Endodermal cell (in vitro differentiated cells): ENCODE data around the gene RNF130. TPM values are rescaled to one million over a fixed set of nuclear protein-coding genes. Genes with fewer than 3 reads are reported as not detected.
A peak's percentile ranks its signal among the peaks of the same experiment; 100 is the strongest.

Experiments
- DNase-seq: peaks from one replicate; pipeline ENCODE4 v3.0.0-alpha.2; 2017
- H3K27ac ChIP-seq: 2 replicates; pipeline ENCODE4 v1.5.1; 2013; ENCODE audit warnings: mild to moderate bottlenecking, low read depth, low read length, moderate library complexity
- H3K27me3 ChIP-seq: 2 replicates; pipeline ENCODE4 v1.6.1; 2013; ENCODE audit warnings: mild to moderate bottlenecking, low read length, moderate library complexity; ENCODE audit not compliant: insufficient read depth, control insufficient read depth, poor library complexity, severe bottlenecking
- H3K36me3 ChIP-seq: 2 replicates; pipeline ENCODE4 v1.7.0; 2013; ENCODE audit warnings: mild to moderate bottlenecking, low read length, moderate library complexity; ENCODE audit not compliant: control insufficient read depth, insufficient read depth
- H3K4me1 ChIP-seq: one replicate; pipeline ENCODE4 v1.7.0; 2013; ENCODE audit warnings: low read length; ENCODE audit not compliant: control insufficient read depth, insufficient read depth
- H3K4me3 ChIP-seq: 2 replicates; pipeline ENCODE4 v1.5.1; 2013; ENCODE audit warnings: mild to moderate bottlenecking, low read length, moderate library complexity
- H3K9ac ChIP-seq: 2 replicates; pipeline ENCODE4 v1.6.1; 2013; ENCODE audit warnings: mild to moderate bottlenecking, low read length, moderate library complexity; ENCODE audit not compliant: poor library complexity, severe bottlenecking; ENCODE audit errors: extremely low read depth
- H3K9me3 ChIP-seq: 2 replicates; pipeline ENCODE4 v1.6.1; 2013; ENCODE audit warnings: mild to moderate bottlenecking, low read length, moderate library complexity; ENCODE audit not compliant: control insufficient read depth
- H3K27ac Mint-ChIP-seq: 2 replicates; pipeline ENCODE4 v1.8.0; 2020; ENCODE audit warnings: mixed read lengths
- H3K27me3 Mint-ChIP-seq: 2 replicates; pipeline ENCODE4 v1.8.0; 2021; ENCODE audit warnings: mild to moderate bottlenecking, mixed read lengths; ENCODE audit not compliant: insufficient read depth
- H3K36me3 Mint-ChIP-seq: 2 replicates; pipeline ENCODE4 v1.8.0; 2020; ENCODE audit warnings: low read depth, mixed read lengths
- H3K4me1 Mint-ChIP-seq: 2 replicates; pipeline ENCODE4 v1.8.0; 2020; ENCODE audit warnings: mixed read lengths
- H3K4me3 Mint-ChIP-seq: 2 replicates; pipeline ENCODE4 v1.8.0; 2020; ENCODE audit warnings: mild to moderate bottlenecking, moderate library complexity, mixed read lengths
- H3K9me3 Mint-ChIP-seq: 2 replicates; pipeline ENCODE4 v1.8.0; 2020; ENCODE audit warnings: mild to moderate bottlenecking, mixed read lengths
- WGBS, 2 experiments: methylation state at CpG; one replicate each; pipeline versions ENCODE4 v1.1.5 to v1.1.7; 2013; ENCODE audit warnings: missing lambda C conversion rate in 2 of 2, mixed read lengths in 1 of 2; ENCODE audit not compliant: insufficient coverage in 1 of 2, insufficient read length in 1 of 2; 5-methylcytosine and 5-hydroxymethylcytosine counted together
- total RNA-seq, 2 donors: library from RNA; stranded (reverse); fragmentation: NEBNext Ultra II Directional in 1 of 2; extraction: Animal tissue kit (Norgen Biotek cat#: 25700) in 1 of 2; gene quantifications; 2 replicates in 1 of 2; 3 replicates in 1 of 2; pipeline ENCODE4 v1.2.1, GENCODE V29; 2021
- TF ChIP-seq, protein P1 (sequence below): fragments of 200-600 bp; sonication (generic); conservative IDR thresholded peaks from 2 replicates; pipeline ENCODE4 v1.5.0; 2021; ENCODE audit warnings: antibody characterized with exemption, mild to moderate bottlenecking

The RNF130 gene
- total RNA-seq, 2 donors from 2014 or later = 64.7 to 74.4 TPM

DNA sequence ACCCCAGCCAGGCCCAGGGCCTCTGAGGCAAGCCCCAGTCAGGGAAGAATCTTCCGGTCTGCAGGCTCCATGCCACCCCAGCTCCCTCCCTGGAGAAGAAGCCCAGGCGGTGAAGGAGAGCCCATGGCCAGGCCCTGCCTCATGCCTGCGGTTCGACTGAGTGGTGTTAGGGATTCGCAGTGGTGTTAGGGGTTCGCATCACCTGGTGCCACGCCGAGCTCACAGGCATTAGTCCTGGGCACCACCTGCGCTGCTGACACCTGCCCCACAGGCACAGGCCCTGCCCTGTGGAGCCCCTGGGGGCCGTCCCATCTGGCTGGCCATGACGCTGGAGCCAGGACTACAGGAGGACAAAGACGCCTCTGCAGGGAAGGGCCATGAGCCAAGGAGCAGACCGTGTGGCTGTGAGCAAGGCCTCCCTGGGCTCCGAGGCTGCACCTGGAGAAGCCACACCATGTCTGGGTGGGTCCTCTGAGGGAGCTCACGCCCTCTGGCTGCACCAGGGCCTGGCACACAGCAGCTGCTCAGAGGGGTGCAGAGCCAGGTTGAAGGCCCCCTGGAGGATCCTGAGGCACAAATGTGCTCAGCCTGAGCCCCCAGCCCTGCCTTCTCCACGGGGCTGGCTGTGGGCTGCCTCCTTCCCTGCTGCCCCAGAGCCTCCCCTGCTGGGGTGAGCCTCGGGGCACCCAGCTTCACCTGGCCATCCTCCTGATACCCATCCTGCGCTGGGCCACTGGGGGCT, 27.6 kb upstream of the RNF130 start:
- Histone ChIP-seq H3K9ac (no peak overlapping the region), H3K36me3 (no peaks in the 10 kb centered on the region), H3K27me3 (no peaks in the 10 kb centered on the region), H3K27ac (no peak overlapping the region), H3K4me1 (no peaks in the 10 kb centered on the region), H3K4me3 (no peak overlapping the region), H3K9me3 (no peaks in the 10 kb centered on the region)
- H3K27ac Mint-ChIP-seq = no peak overlapping the region
- TF ChIP-seq, protein P1, sequence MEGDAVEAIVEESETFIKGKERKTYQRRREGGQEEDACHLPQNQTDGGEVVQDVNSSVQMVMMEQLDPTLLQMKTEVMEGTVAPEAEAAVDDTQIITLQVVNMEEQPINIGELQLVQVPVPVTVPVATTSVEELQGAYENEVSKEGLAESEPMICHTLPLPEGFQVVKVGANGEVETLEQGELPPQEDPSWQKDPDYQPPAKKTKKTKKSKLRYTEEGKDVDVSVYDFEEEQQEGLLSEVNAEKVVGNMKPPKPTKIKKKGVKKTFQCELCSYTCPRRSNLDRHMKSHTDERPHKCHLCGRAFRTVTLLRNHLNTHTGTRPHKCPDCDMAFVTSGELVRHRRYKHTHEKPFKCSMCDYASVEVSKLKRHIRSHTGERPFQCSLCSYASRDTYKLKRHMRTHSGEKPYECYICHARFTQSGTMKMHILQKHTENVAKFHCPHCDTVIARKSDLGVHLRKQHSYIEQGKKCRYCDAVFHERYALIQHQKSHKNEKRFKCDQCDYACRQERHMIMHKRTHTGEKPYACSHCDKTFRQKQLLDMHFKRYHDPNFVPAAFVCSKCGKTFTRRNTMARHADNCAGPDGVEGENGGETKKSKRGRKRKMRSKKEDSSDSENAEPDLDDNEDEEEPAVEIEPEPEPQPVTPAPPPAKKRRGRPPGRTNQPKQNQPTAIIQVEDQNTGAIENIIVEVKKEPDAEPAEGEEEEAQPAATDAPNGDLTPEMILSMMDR = no peak
- peaks cover 10% of the 10 kb centered on the region for H3K27me3 Mint-ChIP-seq
- no peak for DNase-seq
- no peak overlapping the region for H3K4me3 Mint-ChIP-seq
- 90 to 91% methylated on average over 10 to 18 of the region's 18 CpGs for WGBS, 2 experiments
- H3K9me3 Mint-ChIP-seq = no peaks in the 10 kb centered on the region
- H3K4me1 Mint-ChIP-seq = no peaks in the 10 kb centered on the region
- no peaks in the 10 kb centered on the region for H3K36me3 Mint-ChIP-seq

- H3K27ac Mint-ChIP-seq = no peak overlapping the region
- Histone ChIP-seq H3K9me3 (no peaks in the 10 kb centered on the region), H3K36me3 (no peaks in the 10 kb centered on the region), H3K27ac (no peak overlapping the region), H3K4me1 (no peaks in the 10 kb centered on the region), H3K4me3 (no peak overlapping the region), H3K9ac (no peak overlapping the region), H3K27me3 (no peaks in the 10 kb centered on the region)
- H3K4me1 Mint-ChIP-seq = no peaks in the 10 kb centered on the region
- H3K4me3 Mint-ChIP-seq = no peak overlapping the region
- no peaks in the 10 kb centered on the region for H3K36me3 Mint-ChIP-seq
- TF ChIP-seq, protein P1 = no peak
- 90 to 93% methylated on average over 7 to 8 of the region's 8 CpGs for WGBS, 2 experiments
- H3K27me3 Mint-ChIP-seq = peaks cover 10% of the 10 kb centered on the region
- no peaks in the 10 kb centered on the region for H3K9me3 Mint-ChIP-seq
- no peak for DNase-seq
These were observed 27.0 kb upstream of the RNF130 start for GRCh38 chr5:180098526-180098925.

- H3K36me3 Mint-ChIP-seq = no peaks in the 10 kb centered on the region
- no peaks in the 10 kb centered on the region for H3K9me3 Mint-ChIP-seq
These were observed 26.4 kb upstream of the RNF130 start for GRCh38 chr5:180097926-180098325.

More at GRCh38 chr5:180097926-180098325, 26.4 kb upstream of the RNF130 start:
- no peak overlapping the region for H3K27ac Mint-ChIP-seq
- no peak overlapping the region for H3K4me3 ChIP-seq
- H3K4me1 ChIP-seq = no peaks in the 10 kb centered on the region
- no peak overlapping the region for H3K27ac ChIP-seq
- WGBS, 2 experiments = 93 to 100% methylated on average over 4 to 5 of the region's 5 CpGs
- no peaks in the 10 kb centered on the region for H3K27me3 ChIP-seq
- DNase-seq = peak; percentile 35
- H3K4me3 Mint-ChIP-seq = no peak overlapping the region
- peaks cover 7% of the 10 kb centered on the region for H3K27me3 Mint-ChIP-seq
- H3K9me3 ChIP-seq = no peaks in the 10 kb centered on the region
- TF ChIP-seq, protein P1 = no peak
- H3K4me1 Mint-ChIP-seq = no peaks in the 10 kb centered on the region
- no peak overlapping the region for H3K9ac ChIP-seq
- H3K36me3 ChIP-seq = no peaks in the 10 kb centered on the region
